Smooth muscle cell (in vitro differentiated cells): ENCODE results near the gene CFAP107. TPM values are rescaled to one million over a fixed set of nuclear protein-coding genes. Genes with fewer than 3 reads are reported as not detected.

Source experiments
- DNase-seq: peaks from one replicate; lab custom pipeline; 2025; ENCODE audit not compliant: unreplicated experiment; lab: John Stamatoyannopoulos, UW
- H2AFZ ChIP-seq: fragments of 200-600 bp; sonication (generic); 2 replicates; pipeline ENCODE4 v1.6.0; 2016; ENCODE audit warnings: antibody characterized with exemption, low read depth, mild to moderate bottlenecking
- H3F3A ChIP-seq: fragments of 200-600 bp; sonication (generic); 2 replicates; pipeline ENCODE4 v1.6.0; 2017; ENCODE audit warnings: antibody characterized with exemption, low read depth
- H3K27ac ChIP-seq: fragments of 200-600 bp; sonication (generic); 2 replicates; pipeline ENCODE4 v1.5.1; 2016; ENCODE audit warnings: low read depth, mild to moderate bottlenecking
- H3K27me3 ChIP-seq: fragments of 200-600 bp; sonication (generic); 2 replicates; pipeline ENCODE4 v1.6.1; 2016; ENCODE audit warnings: low read depth, mild to moderate bottlenecking
- H3K36me3 ChIP-seq: fragments of 200-600 bp; sonication (generic); 2 replicates; pipeline ENCODE4 v1.5.1; 2016; ENCODE audit warnings: low read depth
- H3K4me1 ChIP-seq: fragments of 200-600 bp; sonication (generic); 2 replicates; pipeline ENCODE4 v1.5.1; 2016; ENCODE audit warnings: low read depth
- H3K4me2 ChIP-seq: fragments of 200-600 bp; sonication (generic); 2 replicates; pipeline ENCODE4 v1.6.0; 2016; ENCODE audit warnings: mild to moderate bottlenecking
- H3K4me3 ChIP-seq: fragments of 200-600 bp; sonication (generic); 2 replicates; pipeline ENCODE4 v1.5.1; 2016; ENCODE audit warnings: mild to moderate bottlenecking
- H3K79me2 ChIP-seq: fragments of 200-600 bp; sonication (generic); 2 replicates; pipeline ENCODE4 v1.6.0; 2016; ENCODE audit warnings: low read depth, mild to moderate bottlenecking
- H3K9ac ChIP-seq: fragments of 200-600 bp; sonication (generic); 2 replicates; pipeline ENCODE4 v1.6.0; 2016; ENCODE audit warnings: low read depth
- H3K9me3 ChIP-seq: fragments of 200-600 bp; sonication (generic); replicated peaks from 2 replicates; pipeline ENCODE4 v1.5.1; 2016; ENCODE audit warnings: low read depth
- H4K20me1 ChIP-seq: fragments of 200-600 bp; sonication (generic); 2 replicates; pipeline ENCODE4 v1.6.0; 2016; ENCODE audit warnings: low read depth
- WGBS: methylation state at CpG from one replicate; pipeline ENCODE4 v1.1.7; 2016; ENCODE audit warnings: low lambda C conversion rate; 5-methylcytosine and 5-hydroxymethylcytosine counted together
- polyA plus RNA-seq: library from polyadenylated mRNA; unstranded; fragments of >200 nt; fragmentation: Nextera tagmentation; extraction: Ambion mirVana; gene quantifications from 2 replicates; pipeline ENCODE4 v1.2.1, GENCODE V29; 2016
- total RNA-seq: library from RNA; depleted of rRNA; stranded (reverse); fragments of >200 nt; gene quantifications from 2 replicates; pipeline ENCODE4 v1.2.3, GENCODE V29; 2014
- TF ChIP-seq, protein P1 (sequence below): fragments of 200-600 bp; sonication (generic); IDR thresholded peaks from 2 replicates; pipeline ENCODE4 v1.5.1; 2017; ENCODE audit warnings: borderline replicate concordance, mild to moderate bottlenecking, antibody characterized with exemption; ENCODE audit not compliant: insufficient read depth, poor library complexity, severe bottlenecking

Gene CFAP107
- total and polyA plus RNA-seq, 2 experiments from 2014 or later: not detected

DNA sequence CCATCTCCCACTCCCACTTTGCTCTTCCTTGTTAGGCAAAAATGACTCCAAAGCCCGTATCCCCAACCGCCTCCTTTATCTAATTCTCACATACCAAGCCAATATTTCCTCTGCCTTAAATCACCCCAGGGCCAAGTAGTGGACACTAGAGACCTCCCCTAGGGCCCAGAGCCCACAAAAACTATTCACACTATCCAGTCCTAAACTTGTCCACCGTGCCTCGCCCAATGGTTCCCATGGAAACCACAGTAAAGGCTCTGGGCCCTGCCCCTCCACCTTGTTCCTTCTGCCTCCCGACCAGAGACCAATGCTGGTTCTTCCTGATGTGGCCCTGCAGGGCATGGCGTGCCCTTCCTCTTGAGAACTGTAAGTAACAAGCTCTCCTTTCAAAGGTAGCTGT, 11.8 kb downstream of the CFAP107 start:
- 80% methylated on average over 6 of the region's 6 CpGs for WGBS
- no peaks in the 10 kb centered on the region for H3K9me3 ChIP-seq
- no peak overlapping the region for H3K9ac ChIP-seq
- H3F3A ChIP-seq: no peaks in the 10 kb centered on the region
- no peak overlapping the region for H3K4me3 ChIP-seq
- no peak overlapping the region for H2AFZ ChIP-seq
- no peak overlapping the region for H3K27ac ChIP-seq
- no peaks in the 10 kb centered on the region for H3K27me3 ChIP-seq
- no peaks in the 10 kb centered on the region for H3K79me2 ChIP-seq
- H4K20me1 ChIP-seq: no peaks in the 10 kb centered on the region
- no peak overlapping the region for H3K4me2 ChIP-seq
- H3K36me3 ChIP-seq: no peaks in the 10 kb centered on the region
- no peaks in the 10 kb centered on the region for H3K4me1 ChIP-seq
- TF ChIP-seq, protein P1, sequence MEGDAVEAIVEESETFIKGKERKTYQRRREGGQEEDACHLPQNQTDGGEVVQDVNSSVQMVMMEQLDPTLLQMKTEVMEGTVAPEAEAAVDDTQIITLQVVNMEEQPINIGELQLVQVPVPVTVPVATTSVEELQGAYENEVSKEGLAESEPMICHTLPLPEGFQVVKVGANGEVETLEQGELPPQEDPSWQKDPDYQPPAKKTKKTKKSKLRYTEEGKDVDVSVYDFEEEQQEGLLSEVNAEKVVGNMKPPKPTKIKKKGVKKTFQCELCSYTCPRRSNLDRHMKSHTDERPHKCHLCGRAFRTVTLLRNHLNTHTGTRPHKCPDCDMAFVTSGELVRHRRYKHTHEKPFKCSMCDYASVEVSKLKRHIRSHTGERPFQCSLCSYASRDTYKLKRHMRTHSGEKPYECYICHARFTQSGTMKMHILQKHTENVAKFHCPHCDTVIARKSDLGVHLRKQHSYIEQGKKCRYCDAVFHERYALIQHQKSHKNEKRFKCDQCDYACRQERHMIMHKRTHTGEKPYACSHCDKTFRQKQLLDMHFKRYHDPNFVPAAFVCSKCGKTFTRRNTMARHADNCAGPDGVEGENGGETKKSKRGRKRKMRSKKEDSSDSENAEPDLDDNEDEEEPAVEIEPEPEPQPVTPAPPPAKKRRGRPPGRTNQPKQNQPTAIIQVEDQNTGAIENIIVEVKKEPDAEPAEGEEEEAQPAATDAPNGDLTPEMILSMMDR: no peak
- DNase-seq: no peak

DNA sequence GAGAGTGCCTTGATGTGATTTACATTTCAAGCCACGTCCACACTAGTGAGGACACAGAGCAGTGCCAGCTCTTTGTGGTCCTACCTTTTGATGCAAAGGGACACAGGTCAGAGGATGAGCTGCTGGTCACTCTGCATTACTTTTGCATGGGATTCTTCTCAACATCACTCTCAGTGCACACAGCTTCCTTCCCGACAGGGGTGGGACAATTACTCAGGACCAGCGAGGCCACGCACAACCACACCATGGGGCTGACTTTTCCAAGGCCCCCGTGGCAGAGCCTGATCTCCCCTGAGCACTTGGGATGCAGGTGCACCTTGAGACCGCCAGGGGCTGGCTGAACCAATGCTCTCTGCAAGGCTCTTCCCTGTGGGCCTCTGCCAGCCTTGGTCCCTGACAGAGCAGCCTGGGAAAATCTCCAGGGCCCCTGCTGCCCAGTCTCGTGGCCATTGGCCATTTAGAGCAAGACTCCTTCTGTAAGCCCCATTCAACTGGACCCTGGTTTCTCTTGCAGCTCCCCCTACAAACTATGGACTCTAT, 14.3 kb downstream of the CFAP107 start:
- Histone ChIP-seq H3K36me3 (no peaks in the 10 kb centered on the region), H3K4me3 (no peak overlapping the region), H3K27ac (no peak overlapping the region), H3K4me2 (no peak overlapping the region), H3K4me1 (no peaks in the 10 kb centered on the region), H4K20me1 (no peaks in the 10 kb centered on the region), H2AFZ (no peak overlapping the region), H3K9ac (no peak overlapping the region), H3K9me3 (no peaks in the 10 kb centered on the region), H3K27me3 (no peaks in the 10 kb centered on the region), H3F3A (no peaks in the 10 kb centered on the region), H3K79me2 (no peaks in the 10 kb centered on the region)
- WGBS: 63% methylated on average over 7 of the region's 7 CpGs
- no peak for DNase-seq
- TF ChIP-seq, protein P1: no peak

DNA sequence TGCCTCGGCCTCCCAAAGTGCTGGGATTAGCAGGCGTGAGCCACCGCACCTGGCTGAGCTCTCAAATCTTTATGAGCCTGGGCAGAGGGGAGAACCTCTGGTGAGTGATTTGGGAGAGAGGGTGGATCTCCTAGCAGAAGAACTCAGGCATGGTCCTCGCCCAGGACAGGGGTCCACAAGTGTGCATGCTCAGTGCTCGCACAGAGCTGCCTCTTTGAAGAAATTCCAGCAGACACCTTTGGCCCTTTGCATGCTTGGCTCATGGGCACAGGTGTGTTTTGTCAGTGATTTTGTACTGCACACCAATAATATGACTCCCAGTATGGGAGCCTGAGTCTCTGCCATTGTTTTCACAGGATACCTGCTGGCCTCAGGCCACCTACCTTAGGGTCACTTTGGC, 15.8 kb downstream of the CFAP107 start:
- 88% methylated on average over 5 of the region's 5 CpGs for WGBS
- Histone ChIP-seq H3K36me3 (no peaks in the 10 kb centered on the region), H3K9ac (no peak overlapping the region)

DNA sequence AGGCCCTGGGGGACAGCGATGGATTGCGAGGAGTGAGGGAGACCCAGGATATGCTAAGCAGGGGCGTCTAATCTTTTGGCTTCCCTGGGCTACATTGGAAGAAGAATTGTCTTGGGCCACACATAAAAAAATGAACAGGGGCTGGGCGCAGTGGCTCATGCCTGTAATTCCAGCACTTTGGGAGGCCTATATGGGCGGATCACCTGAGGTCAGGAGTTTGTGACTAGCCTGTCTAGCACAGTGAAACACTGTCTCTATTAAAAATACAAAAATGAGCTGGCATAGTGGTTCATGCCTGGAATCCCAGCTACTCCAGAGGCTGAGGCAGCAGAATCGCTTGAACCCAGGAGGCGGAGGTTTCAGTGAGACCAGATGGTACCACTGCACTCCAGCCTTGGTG, 16.8 kb downstream of the CFAP107 start:
- no peak for DNase-seq
- WGBS: 91% methylated on average over 7 of the region's 7 CpGs

More for the DNA sequence above, 15.8 kb downstream of the CFAP107 start:
- Histone ChIP-seq H3K27ac (no peak overlapping the region), H3K4me3 (no peak overlapping the region), H3K79me2 (no peaks in the 10 kb centered on the region), H2AFZ (no peak overlapping the region), H3K4me1 (no peaks in the 10 kb centered on the region), H4K20me1 (no peaks in the 10 kb centered on the region), H3K27me3 (no peaks in the 10 kb centered on the region), H3F3A (no peaks in the 10 kb centered on the region), H3K9me3 (no peaks in the 10 kb centered on the region), H3K4me2 (no peak overlapping the region)
- TF ChIP-seq, protein P1: no peak
- no peak for DNase-seq

More for the DNA sequence above, 16.8 kb downstream of the CFAP107 start:
- Histone ChIP-seq H3K4me3 (no peak overlapping the region), H3K4me2 (no peak overlapping the region), H3K4me1 (no peaks in the 10 kb centered on the region), H3K9ac (no peak overlapping the region), H3K27ac (no peak overlapping the region), H3K27me3 (no peaks in the 10 kb centered on the region), H3K9me3 (no peaks in the 10 kb centered on the region), H2AFZ (no peak overlapping the region), H3K79me2 (no peaks in the 10 kb centered on the region), H3K36me3 (no peaks in the 10 kb centered on the region), H3F3A (no peaks in the 10 kb centered on the region), H4K20me1 (no peaks in the 10 kb centered on the region)
- TF ChIP-seq, protein P1: no peak
